Measurements from ENCODE around the gene CLPTM1L.

CLPTM1L gene

GRCh38 chr5:1320436-1321344, 24.2 kb downstream of the CLPTM1L start:
- Mint-ChIP-seq H3K36me3 (peaks cover 6% of the 10 kb centered on the region), H3K4me3 (no peak overlapping the region), H3K9me3 (no peaks in the 10 kb centered on the region), H3K27ac (no peak overlapping the region), H3K4me1 (peaks cover 20% of the 10 kb centered on the region), H3K27me3 (no peaks in the 10 kb centered on the region)

- no peak overlapping the region for H3K27ac Mint-ChIP-seq
- no peaks in the 10 kb centered on the region for H3K9me3 Mint-ChIP-seq
- peaks cover 6% of the 10 kb centered on the region for H3K36me3 Mint-ChIP-seq
- H3K4me1 Mint-ChIP-seq, result peaks cover 30% of the 10 kb centered on the region
- H3K4me3 Mint-ChIP-seq, result no peak overlapping the region
- no peaks in the 10 kb centered on the region for H3K27me3 Mint-ChIP-seq
These were observed 25.3 kb downstream of the CLPTM1L start for GRCh38 chr5:1319436-1320256.

DNA sequence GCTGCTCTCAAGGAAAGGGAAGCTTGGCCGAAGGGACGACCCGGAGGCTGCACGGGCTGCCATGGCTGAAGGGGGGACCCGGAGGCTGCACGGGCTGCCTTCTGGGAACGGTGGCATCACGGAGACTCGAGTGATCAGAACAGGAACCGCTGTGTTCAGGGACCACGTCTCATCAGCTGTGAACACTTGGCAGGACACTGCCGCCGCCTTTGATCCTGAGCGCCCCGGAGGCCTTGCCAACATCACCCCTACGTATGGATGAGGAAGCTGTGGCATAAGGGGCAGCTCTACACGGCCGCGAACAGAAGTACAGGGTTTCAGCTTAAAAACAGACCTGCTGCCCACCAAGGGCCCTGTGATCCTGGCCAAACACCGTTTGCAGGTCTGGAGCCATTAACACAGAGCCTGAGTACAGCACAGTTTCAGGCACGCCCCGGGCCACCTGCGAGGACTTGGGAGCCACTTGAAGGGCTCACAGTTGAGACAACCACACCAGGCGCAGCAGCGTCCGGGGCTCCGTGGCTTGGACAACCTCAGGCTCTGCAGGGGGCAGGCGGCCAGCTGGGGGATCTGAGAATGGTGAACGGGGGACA, 26.1 kb downstream of the CLPTM1L start:
- Mint-ChIP-seq H3K4me3 (no peak overlapping the region), H3K36me3 (peaks cover 6% of the 10 kb centered on the region), H3K27ac (no peak overlapping the region), H3K4me1 (peaks cover 39% of the 10 kb centered on the region), H3K9me3 (no peaks in the 10 kb centered on the region), H3K27me3 (no peaks in the 10 kb centered on the region)

DNA sequence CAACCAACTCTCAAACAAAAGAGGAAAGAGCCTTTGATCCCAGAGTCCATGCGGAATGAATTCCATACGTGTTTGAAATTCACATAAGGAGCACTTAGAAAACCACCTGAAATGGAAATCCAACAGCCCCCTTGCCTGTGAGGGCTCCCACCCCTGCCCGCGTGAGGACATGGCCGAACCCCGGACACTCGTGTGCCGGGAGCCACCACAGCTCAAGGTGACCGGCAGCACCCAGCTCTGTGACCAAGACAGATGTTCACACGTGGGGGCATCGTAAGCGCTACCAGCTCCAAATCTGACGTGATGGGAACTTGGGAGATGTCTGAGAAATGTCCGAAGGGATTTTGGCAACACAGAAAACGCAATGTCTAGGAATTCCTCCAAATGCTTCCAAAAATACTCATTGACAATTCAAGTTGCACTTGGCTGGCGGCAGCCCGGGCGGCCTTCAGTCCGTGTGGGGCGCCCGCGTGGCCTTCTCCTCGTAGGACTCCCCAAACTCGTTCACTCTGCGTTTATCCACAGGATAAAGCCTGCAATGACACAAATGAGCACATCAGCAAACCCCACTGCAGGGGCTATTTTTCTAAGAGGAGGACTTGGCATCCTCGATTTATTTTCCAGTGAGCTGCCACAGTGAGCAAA, 26.9 kb downstream of the CLPTM1L start:
- Mint-ChIP-seq H3K4me1 (peaks cover 46% of the 10 kb centered on the region), H3K27me3 (no peaks in the 10 kb centered on the region), H3K9me3 (no peaks in the 10 kb centered on the region), H3K27ac (no peak overlapping the region), H3K36me3 (peaks cover 6% of the 10 kb centered on the region), H3K4me3 (no peak overlapping the region)

- Mint-ChIP-seq H3K36me3 (peaks cover 6% of the 10 kb centered on the region), H3K27ac (peak overlapping the region; percentile 95), H3K9me3 (no peaks in the 10 kb centered on the region), H3K4me1 (peaks cover 59% of the 10 kb centered on the region), H3K4me3 (peak overlapping the region; percentile 79), H3K27me3 (no peaks in the 10 kb centered on the region)
These were observed 28.1 kb downstream of the CLPTM1L start for GRCh38 chr5:1316588-1317340.

GRCh38 chr5:1315709-1316587, 29.0 kb downstream of the CLPTM1L start:
- no peaks in the 10 kb centered on the region for H3K27me3 Mint-ChIP-seq
- H3K9me3 Mint-ChIP-seq, result no peaks in the 10 kb centered on the region
- peaks cover 64% of the 10 kb centered on the region for H3K4me1 Mint-ChIP-seq
- peak overlapping the region; percentile 79 for H3K4me3 Mint-ChIP-seq
- peaks cover 8% of the 10 kb centered on the region for H3K36me3 Mint-ChIP-seq
- H3K27ac Mint-ChIP-seq, result peak overlapping the region; percentile 95

DNA sequence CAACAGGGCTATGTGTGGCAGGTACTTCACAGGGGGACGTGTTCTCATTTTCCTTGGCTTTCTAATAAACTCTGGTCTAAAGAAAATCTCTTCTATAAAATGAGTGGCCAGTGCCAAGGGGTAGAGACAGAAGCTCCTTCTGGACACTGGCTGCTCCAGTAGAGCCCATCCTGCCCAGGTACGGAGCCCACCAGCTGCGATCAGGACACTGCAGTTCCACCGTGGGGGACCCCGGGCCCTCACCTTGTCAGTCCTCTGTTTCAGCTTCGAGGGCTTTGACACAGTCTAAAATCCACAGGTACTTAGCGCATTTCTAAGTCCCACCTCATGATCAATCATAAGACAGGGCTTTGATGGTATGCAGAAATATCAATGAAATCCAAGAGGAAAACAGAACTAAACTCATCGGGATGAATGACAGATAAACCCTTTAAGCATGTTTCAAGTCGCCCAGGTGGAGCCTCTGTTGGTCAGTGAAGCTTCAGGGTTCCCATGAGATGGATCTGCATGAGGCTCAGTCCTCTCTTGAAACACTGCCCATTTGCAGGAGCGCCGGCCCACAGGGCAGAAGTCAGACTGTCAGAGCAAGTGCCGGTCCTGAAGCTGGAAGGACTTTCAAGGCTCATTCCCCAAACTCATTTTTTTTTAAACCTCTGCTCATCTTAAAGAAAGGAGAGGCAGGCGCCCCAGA, 29.7 kb downstream of the CLPTM1L start:
- Mint-ChIP-seq H3K36me3 (peaks cover 5% of the 10 kb centered on the region), H3K27ac (peak overlapping the region; percentile 55), H3K4me3 (peak overlapping the region; percentile 79), H3K4me1 (peaks cover 69% of the 10 kb centered on the region), H3K27me3 (no peaks in the 10 kb centered on the region), H3K9me3 (no peaks in the 10 kb centered on the region)

GRCh38 chr5:1314564-1314982, 30.3 kb downstream of the CLPTM1L start:
- H3K27ac Mint-ChIP-seq, result no peak overlapping the region
- peaks cover 5% of the 10 kb centered on the region for H3K36me3 Mint-ChIP-seq
- H3K4me3 Mint-ChIP-seq, result no peak overlapping the region
- H3K4me1 Mint-ChIP-seq, result peaks cover 71% of the 10 kb centered on the region
- H3K27me3 Mint-ChIP-seq, result no peaks in the 10 kb centered on the region
- H3K9me3 Mint-ChIP-seq, result no peaks in the 10 kb centered on the region

DNA sequence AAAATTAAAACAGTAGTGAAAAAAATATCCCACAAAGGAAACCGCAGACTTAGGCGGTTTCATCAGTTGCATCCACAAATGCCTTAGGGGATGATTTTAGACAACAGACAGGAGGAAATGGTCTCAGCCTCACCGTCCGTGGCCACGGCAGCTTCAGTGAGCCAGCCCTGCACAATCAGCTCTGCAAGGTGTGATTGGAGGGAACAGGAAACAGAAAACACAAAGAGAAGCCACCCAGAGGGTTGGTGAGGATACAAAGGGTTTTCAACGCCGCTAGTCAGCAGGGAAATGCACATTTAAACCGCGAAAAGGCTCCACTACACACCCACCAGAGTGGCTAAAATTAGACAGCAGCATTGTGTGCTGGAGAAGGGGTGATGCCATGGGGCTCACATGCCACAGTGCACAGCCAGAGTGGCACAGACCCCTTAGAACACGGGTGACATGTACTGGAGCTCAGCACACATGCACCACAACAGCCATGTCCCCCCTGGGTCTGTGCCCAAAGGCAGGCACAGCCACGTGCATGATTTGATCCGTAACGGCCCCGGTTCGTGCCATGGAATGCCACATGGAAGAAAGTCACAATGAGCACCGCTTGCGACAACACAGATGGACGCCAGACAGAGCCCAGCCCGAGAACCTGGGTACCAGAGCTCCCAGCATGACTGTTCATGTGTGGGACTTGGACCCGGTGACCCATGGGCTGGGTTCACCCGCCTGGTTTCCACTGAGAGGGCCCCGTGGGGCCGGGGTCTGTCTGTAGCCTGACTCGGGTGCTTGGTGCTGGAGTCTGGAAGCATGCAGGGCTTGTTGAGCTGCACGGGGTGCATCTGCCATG, 31.7 kb downstream of the CLPTM1L start:
- Mint-ChIP-seq H3K9me3 (no peaks in the 10 kb centered on the region), H3K36me3 (peaks cover 5% of the 10 kb centered on the region), H3K27ac (peak overlapping the region; percentile 76), H3K27me3 (no peaks in the 10 kb centered on the region), H3K4me3 (peak overlapping the region; percentile 62), H3K4me1 (peaks cover 82% of the 10 kb centered on the region)

GRCh38 chr5:1312206-1312605, 32.7 kb downstream of the CLPTM1L start:
- peaks cover 78% of the 10 kb centered on the region for H3K4me1 Mint-ChIP-seq
- peaks cover 5% of the 10 kb centered on the region for H3K36me3 Mint-ChIP-seq
- H3K9me3 Mint-ChIP-seq, result no peaks in the 10 kb centered on the region
- no peaks in the 10 kb centered on the region for H3K27me3 Mint-ChIP-seq
- H3K4me3 Mint-ChIP-seq, result peak overlapping the region; percentile 39
- H3K27ac Mint-ChIP-seq, result no peak overlapping the region

GRCh38 chr5:1311439-1312055, 33.4 kb downstream of the CLPTM1L start:
- Mint-ChIP-seq H3K36me3 (peaks cover 3% of the 10 kb centered on the region), H3K4me3 (peak overlapping the region; percentile 39)

GRCh38 chr5:1310118-1310517, 34.8 kb downstream of the CLPTM1L start:
- H3K36me3 Mint-ChIP-seq, result peaks cover 3% of the 10 kb centered on the region

More at GRCh38 chr5:1311439-1312055, 33.4 kb downstream of the CLPTM1L start:
- peaks cover 74% of the 10 kb centered on the region for H3K4me1 Mint-ChIP-seq
- H3K27me3 Mint-ChIP-seq, result no peaks in the 10 kb centered on the region
- H3K27ac Mint-ChIP-seq, result no peak overlapping the region
- no peaks in the 10 kb centered on the region for H3K9me3 Mint-ChIP-seq

More at GRCh38 chr5:1310118-1310517, 34.8 kb downstream of the CLPTM1L start:
- no peak overlapping the region for H3K4me3 Mint-ChIP-seq
- H3K27me3 Mint-ChIP-seq, result no peaks in the 10 kb centered on the region
- H3K4me1 Mint-ChIP-seq, result peaks cover 60% of the 10 kb centered on the region
- no peaks in the 10 kb centered on the region for H3K9me3 Mint-ChIP-seq
- H3K27ac Mint-ChIP-seq, result no peak overlapping the region

Data from activated naive CD4-positive, alpha-beta T cell treated with anti-CD3 and anti-CD28 coated beads, Interleukin-2, amount 50 U/mL, for 24 hours (primary cell).